HG03571 (cell line): ENCODE results near the gene DCD.
"Not testable (repeated sequence)": the region's sequence is repeated elsewhere in the genome, so short reads cannot be mapped to it uniquely, and the experiment has no call there.

ENCODE experiments used
- ATAC-seq: cut with Tn5 transposase; IDR thresholded peaks from one replicate; pipeline ENCODE4 v1.9.1; 2021; ENCODE audit not compliant: unreplicated experiment

Gene DCD, protein sequence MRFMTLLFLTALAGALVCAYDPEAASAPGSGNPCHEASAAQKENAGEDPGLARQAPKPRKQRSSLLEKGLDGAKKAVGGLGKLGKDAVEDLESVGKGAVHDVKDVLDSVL

DNA sequence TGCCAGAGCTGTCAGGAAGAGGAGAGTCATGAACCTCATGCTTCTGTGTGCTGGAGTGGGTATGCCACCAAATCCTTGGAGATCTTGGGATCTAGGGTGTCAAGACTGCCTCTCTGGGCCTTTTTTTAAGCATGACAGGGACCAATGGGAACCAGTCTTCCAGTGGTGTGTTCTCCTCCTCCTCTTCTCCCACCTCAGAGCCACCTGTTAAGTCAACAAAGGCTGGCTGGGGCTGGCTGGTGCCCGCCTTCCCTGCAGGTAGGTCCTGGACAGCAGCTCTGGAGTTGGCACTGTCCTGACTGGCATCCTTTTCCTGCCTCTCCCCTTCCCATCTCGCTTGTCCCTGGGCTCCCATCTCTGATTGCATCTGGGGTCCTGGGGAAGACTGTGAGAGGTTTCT lies at the start of gene DCD:
Gene DCD, minus strand, starts transcription at position 101 of the 400 bp plus-strand sequence. Its CDS starts 62 bp downstream, at position 39.
- ATAC-seq = no peak

DNA sequence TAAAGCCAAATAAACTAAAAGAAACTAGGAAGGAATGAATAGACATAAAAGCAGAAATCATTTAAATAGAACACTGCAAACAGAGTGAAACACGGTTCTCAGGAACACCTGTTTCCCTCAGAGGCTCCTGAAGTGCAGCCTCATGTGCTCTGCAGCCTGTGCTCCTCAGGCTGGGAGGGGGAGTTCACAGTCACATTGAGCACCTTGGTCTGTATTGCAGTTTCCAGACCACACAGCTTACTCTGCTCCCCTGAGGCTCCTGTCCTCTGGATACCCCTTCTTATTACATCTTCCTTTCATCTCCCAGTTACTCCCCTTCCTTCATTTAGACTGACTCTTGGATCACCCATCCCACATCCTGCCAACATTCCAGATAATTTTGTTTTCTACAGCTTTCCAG lies 49.7 kb upstream of the DCD start:
- ATAC-seq = no peak

DNA sequence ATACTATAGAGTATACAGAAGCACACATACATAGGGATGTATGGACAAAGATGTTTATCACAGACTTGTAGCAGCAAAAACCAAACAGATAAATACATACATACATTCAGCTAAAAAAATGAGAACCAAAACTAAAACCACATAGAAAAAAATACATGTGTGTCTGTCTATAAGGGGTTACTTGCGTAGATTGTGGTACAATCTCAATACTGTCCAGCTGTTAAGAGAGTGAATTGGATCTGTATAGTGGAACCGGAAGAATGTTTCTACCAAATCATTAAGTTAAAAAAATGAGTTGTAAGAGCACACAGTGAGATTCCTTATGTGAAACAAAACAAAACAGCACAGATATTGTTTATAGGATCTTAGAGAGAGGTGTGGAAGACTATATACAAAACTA lies 44.2 kb upstream of the DCD start:
- no peak for ATAC-seq

DNA sequence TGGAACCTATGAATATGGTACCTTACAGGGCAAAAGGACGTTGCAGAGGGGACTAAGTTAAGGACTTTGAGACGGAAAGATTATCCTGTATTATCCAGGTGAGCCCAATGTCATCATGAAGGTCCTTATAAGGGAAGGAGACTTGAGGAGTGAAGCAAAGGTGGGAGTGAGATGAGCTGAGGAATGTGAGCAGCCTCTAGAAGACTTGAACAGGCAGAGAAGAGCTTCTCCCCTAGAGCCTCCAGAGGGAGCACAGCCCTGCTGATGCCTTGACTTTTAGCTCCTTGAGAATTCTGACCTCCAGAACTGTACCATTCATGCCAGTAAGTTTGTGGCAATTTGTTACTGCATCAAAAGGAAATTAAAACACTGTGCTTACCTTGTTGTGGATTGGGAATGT lies 41.8 kb upstream of the DCD start:
- no peak for ATAC-seq

DNA sequence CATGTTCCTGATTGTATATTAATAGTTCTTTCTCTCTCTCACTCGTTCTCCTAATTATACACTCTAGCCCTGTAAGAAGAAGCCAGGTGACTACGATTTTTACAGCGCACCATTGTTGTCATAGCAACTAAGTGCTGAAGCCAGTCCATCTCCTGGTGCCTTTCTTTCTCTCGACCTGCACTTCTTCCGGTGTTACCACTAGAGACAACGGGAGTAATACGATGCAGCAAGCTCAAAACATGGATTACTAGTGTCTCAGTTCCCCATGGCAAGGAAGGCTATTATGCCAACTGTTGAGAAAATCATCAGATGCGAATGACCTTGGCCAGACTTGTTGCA lies 40.8 kb upstream of the DCD start:
- ATAC-seq = no peak

DNA sequence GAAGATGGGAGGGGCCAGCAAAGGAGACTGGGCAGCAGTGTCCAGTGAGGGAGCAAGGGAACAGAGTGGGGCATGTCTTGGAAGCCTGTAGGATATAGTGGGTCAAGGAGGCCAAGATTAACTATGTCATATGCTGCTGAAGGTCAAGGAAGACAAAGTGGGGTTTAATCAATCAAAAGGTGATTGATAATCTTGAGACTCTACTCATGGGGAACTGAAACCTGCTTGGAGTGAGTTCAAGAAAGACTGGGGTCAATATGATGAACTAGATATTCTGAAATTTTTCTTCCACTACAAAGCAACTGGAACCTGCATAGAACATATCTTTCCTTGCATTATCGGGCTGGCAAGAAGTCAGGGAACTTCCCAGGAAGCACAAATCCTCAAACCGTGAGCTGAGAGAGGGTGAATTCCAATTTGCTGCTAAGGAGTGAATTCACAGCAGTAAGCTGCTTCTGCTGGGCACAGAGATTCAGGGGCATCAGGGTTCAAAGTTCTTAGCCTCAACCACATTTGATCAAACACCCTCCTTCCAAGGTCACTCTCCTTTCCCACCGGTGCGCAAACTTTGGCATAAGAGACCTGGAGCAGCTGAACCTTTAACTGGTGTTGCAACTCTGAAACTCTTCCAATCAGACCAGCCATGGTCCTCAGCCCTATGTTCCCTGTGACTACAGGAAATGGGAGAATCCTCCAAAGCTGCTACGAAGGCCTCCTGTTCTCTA lies 40.3 kb upstream of the DCD start:
- no peak for ATAC-seq

DNA sequence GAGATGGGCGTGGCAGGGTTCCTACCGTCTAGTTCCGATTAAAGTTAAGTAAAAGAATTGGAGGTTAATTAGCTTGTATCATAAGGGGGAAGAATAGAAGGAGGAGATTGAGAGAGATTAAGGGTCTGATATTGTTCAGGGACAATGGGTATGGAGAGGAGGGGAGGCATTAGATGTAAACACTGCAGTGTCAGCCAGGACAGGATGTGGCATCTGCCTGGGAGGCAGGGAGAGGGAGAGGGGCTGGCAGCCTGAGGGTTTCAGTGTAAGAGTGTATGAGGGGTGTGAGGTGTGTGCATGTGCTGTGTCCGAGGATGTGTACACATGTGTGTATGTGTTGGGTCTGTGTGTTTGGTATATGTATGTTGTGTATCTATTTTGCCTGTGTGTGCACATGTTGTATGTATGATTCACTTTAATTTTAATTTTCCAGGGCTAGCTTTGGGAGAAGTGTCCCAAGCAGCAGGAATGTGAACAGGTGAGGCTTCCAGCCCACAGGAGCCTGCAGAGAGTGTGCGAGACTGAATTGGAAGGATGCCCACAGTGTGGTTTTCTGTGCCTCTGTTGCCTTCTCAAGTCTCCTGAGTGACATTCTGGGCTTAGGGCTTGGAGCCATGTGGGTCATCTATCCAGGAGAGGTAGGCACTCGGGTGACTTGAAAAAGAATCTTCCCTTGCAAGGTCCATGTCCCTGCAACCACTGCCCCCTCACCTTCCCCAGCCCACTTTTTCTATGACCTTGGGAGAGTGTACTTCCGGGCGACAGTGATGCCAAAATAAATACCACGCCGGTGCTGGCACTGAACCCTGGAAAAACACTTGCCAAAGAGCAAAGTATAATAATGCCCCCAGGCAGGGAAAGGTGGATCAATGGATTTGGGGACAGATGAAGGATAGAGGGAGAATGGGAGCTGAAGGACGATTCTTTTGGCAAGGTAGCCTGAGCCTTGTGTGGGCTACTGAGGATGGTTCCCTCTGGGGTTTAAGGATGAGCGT lies 36.8 kb upstream of the DCD start:
- ATAC-seq = no peak

DNA sequence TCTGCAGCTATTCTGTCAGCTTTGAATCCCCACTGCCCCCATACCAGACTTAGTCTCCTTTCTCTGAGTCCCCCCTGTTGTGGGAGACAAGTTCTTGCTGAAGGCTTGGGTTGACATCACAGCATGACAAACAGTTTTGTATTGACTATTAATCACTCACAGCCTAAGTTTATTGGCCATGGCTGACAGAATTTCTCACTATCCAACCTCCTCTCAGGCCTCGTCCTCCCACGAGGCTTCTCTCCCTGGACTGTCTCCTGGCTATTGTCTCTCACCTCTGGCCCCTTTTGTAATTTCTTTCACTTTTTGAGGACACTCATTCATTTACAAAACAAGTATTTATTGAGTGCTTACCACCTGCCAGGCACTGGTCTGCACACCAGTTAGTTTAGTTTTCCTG lies 35.2 kb upstream of the DCD start:
- ATAC-seq = no peak

DNA sequence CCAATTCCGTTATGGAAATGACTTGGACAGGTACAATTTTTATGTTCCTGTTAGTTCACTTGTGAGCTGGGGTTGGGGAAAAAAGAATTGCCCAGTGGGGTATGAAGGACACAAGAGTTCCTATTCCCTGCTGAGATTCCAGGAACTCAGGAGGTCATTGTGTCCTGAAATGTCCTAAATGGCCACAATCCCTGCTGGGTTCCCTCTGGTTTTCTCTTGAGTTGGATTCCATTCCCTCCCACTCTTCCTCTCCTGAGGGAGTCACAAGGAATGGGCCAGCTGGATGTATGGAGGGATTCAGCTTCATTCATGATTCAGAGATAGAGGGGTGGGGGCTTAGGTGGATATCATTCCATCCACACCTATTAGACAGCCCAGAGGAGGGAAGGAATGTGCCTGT lies 34.5 kb upstream of the DCD start:
- no peak for ATAC-seq

DNA sequence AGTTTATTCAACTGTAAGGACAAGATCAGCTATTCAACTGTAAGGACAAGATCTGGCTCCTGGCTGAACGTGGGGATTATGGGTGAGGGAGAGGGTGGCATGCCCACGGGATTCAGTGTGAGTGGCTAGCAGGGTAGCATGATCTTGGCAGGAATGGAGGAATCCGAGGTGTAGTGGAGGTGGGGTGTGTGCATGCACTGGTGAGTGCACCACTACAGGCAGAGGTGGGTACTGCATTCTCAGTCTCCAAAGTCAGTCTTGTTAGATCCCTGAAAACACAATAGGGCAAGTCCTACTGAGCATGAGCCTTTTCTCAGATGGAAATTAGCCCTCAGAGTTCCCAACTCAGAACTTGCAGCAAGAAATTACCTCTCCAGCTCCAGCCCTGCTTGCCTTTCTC lies 32.2 kb upstream of the DCD start:
- no peak for ATAC-seq

DNA sequence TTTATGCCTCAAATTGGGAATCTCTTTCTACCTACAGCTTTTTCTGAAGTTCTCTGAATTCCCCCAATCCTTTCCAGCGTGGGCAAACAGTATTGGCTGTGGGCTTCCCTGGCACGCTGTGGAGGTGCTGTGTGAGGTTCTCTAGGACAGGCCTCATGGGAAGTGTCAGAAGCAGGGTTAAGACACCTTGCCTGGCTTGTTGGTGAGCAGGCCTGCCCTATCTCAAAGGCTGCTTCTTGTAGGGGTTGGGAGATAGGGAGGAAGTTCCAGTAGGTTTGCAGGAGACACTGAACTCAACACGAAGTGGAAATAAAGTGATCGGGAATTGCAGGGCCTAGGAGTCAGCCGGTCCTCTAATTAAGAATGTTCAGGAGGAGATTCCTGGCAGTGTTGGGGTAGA lies 30.0 kb upstream of the DCD start:
- no peak for ATAC-seq

DNA sequence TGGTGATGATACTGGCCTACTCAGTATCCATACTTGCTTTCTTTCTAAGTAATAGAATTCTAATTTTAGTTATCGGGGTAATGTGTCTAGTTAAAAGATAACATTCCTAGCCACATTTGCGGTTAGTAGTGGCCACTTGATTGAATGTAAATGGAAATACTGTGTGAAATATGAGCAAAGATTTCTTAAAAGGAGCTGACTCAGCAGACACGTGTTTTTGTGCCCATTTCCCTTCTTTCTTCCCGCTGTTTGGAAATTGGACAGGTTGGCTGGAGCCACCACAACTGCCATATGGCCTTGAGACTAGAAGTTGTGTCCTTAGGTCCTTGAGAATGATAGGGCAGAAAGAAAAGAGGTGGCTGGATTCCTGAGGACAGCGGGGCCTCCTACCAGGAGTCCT lies 19.8 kb upstream of the DCD start:
- ATAC-seq = no peak

DNA sequence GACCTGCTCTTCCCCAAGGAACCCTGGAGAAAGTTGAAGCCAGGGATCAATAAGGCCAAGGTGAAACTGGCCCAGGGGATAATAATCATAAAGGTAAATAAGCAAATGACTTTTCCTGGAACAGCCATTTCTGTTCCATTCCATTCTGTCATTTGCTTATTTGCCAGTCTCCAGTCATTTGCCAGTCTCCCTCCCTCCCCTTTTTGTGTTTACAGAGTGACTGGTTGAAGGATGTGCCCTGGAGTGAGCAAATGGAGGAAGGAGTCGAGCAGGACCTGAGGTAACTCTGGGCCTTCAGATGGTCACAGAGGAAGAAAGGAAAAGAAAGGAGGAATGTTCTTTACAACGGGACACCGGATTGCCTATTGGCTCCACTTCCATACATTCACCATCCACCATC lies 17.8 kb upstream of the DCD start:
- no peak for ATAC-seq

DNA sequence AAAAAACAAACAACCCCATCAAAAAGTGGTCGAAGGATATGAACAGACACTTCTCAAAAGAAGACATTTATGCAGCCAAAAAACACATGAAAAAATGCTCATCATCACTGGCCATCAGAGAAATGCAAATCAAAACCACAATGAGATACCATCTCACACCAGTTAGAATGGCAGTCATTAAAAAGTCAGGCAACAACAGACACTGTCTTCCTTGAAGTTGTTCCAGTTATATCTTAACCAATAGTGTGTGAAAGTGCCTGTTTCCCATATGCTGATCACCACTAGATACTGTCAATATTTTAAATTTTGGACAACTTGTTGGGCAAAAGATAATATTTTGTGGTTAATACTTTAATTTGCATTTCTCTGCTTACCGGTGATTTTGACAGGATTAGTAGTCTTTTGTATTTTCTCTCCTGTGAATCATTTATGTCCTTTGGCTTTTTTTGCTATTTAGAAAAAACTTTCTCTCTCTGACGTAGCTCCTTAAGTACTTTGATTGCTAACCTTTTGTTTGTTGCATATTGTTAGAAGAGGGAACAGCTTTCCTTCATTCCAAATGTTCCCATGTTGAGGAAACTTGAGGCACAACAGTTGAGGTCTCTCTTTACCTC lies 17.0 kb upstream of the DCD start:
- ATAC-seq = not testable (repeated sequence)

DNA sequence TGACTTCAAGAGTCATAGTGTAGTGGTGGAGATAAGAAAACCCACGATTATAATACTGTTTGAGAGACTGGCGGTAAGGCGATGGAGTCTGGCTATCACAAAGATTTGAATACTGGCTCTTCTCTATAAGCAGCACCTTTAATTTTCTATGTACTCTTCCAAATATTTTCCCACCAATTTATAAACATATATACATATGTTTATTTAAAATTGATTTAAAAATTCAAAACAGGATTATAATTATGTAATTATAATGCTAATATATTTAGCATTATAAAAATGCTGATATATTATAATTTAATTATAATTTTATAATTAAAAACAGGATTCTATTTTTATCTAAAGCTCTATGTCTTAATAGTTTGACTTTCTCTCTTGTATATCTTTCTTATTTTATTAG lies 15.4 kb upstream of the DCD start:
- no peak for ATAC-seq

DNA sequence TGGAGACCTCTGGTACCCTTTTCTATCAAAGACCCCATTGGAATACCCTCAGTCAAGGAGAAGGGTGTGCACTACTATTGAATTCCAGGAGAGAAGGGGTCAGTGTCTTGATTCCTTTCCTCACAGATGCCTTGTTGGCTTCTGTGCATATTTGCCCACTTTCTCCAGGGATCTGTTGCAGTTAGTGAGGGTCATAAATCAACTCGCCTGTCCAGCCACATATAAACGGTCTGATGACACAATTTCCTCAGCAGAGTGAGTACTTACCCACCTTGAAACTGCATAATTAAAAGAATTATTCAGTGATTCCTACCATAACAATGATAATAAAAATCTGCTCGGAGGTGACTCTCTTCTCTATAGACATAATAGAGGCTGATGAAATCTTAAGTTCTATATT lies 13.9 kb upstream of the DCD start:
- ATAC-seq = no peak

DNA sequence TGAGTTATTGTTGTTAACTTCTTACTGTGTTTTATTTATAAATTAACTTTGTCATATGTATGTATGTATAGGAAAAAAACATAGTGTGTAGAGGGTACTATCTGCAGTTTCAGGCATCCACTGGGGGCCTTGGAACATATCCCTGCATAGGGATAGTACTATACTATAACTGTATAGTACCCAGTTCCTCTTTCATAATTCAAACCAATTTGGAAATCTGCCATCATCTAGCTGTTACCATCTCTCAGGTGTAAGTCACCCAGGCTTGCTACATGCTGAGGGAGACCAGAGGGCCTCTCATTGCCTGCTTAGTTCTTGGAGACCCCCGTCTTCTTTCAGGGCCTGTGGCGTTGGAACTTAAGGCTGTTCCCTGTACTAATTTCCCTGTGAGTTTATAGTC lies 12.9 kb upstream of the DCD start:
- no peak for ATAC-seq

DNA sequence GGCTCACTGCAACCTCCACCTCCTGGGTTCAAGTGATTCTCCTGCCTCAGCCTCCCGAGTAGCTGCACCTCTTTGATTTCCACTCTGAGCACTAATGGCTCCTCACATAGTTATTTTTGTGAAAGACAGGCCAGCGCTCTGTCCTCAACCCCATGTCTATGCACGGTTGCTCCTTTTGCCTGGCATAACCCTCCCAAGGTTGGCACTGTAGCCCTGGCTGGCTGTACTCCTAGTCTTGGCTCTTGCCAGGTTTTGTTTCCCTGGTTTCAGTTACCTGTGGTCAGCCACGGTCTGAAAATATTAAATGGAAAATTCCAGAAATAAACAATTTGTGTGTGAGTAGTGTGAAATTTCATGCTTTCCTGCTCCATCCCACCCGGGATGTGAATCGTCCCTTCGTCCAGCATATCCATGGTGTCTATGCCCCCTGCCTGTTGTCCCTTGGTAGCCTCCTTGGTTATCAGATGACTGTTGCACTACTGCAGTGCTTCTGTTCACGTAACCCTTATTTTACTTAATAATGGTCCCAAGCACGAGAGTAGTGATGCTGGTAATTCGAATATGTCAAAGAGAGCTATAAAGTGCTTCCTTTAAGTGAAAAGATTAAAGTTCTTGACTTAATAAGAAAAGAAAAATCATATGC lies 12.3 kb upstream of the DCD start:
- no peak for ATAC-seq

DNA sequence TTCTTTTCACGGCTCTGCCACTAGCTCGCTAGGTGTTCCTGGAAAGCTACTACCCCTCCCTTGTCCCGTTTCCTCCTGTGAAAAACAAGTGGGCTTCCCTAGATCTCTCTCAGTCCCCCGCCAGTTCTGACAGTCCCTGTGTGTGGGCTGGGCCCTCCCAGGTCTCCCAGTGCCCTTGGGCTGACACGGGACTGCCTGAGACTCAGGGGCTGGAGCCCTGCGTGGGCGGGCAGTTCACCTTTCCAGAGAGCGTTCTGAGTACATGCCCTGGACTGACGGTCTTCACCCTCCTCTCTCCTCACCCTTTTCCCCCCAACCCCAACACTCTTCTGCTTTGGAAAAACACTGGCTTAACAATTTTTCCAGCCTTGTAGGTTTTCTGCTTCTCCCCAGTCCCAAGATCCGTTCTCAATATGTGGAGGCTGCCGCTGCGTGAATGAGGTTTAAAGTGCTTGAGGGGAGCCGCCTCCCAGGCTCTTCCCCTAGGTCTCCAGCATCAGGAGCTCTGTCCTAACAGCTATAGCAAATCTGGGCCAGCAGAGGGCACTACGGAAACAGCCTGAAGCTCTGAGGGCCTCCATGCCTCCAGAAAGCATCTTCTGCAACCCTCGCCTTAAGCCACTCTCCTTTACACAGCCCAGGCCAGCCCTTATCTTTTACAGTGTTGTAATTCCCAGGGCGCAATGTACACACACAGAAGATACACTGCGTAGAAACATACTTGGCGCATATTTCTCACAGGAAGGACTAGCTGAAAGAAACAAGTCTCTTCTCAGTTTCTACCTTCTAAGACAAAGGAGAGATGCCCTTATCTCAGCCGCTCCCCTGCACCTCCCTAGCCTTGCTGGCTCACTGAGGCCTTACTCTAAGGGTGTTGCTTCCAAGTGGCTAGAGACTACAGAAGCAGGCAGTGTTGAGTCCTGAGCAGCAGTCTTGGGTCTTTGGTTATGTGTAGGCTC lies 10.4 kb upstream of the DCD start:
- no peak for ATAC-seq

DNA sequence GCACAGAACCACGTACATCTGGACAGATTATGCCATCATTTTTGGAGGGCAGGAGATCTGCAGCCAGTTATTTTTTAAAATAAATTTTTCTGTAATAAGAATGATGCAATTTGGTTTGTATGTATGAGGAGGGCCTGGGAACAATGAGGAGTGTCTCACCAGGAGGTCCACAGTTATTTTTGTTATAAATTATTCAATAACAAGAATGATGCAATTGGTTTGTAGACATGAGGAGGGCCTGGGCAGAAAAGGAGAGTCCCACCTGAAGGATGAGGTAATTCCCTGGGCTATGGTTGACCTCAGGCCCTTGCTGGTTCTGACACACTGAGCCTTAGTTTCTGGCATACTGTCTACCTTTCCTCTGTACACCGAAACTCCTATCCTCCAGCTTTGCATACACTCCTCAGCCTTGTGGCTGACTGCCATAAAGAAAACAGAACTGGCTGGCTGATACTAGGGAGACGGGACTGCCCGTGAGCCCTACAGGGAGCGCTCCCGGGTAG lies 9.0 kb upstream of the DCD start:
- ATAC-seq = no peak
